ENCODE data around the gene ARPC5L.
A peak's percentile ranks its signal among the peaks of the same experiment; 100 is the strongest.

The ARPC5L gene

GRCh38 chr9:124863371-124863871 is 1.5 kb downstream of the ARPC5L start:
- no peak for DNase-seq (ENCODE audit: low read depth in 2 of 2)

DNA sequence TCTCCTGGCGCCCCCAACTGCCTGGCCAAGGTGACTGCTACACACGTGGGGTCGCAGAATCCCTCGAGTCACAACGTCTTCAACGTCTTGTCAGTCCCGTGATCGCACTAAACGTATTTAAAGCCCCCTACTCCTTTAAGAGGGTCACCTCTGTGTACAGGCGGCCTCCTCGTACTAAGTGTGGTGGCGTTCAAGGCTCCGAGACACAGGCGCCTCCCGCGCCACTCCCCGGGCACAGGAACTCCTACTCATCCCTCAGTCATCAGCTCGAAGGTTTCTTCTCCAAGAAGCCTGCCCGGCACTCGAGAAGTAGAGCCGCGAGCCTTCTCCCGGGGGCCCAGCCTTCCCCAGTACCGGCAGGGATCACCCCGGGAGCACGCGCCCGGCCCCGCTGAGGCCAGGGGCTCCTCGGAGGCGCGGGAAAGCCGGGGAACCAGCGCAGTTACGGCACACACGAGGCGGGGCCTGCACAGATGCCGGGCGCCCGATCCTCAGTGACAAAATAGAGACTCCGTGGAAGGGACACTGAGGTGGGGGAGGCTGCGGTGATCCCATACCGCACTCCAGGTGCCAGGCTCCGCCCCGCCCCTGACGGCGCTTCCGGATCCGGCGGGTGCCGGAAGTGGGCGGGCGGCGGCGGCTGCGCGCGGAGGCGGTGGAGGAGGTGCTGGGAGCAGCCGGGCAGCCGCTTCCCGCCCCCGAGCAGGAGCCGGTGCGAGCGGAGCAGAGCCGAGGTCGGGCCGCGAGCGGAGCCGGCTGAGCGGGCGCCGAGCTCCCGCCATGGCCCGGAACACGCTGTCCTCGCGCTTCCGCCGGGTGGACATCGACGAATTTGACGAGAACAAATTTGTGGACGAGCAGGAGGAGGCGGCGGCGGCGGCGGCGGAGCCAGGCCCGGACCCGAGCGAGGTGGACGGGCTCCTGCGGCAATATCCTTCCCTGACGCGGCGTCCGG is 6.9 kb downstream of the ARPC5L start:
- DNase-seq (ENCODE audit: low read depth in 2 of 2) = peak; percentile 83 to 92

DNA sequence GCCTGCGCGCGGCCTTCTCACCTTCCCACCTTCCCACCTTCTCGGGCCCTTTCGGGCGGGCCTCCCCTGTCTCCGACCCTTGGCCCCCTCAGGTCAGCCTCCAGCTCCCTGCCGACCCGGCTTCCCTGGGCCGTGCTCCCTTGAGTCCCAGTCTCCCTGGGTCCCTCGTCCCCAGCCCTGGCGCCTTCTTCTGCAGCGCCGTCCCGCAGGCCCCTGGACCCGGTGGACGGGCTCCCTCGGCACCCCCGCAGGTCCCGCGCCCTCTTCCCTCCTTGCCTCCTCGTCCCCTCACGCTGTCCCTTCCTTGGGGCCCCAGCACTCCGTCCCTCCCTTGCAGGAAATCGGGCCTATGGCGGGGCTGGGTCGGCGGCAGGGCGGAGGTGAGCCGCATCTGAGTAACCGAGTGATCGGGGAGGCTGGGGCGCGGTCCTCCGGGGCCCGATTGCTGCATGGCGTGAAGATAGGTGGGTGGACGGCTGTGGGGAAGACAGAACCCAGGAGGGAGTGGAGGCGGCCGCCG is 7.6 kb downstream of the ARPC5L start:
- DNase-seq (ENCODE audit: low read depth in 2 of 2) = peak in 1 of 2 donors; percentile 33

DNA sequence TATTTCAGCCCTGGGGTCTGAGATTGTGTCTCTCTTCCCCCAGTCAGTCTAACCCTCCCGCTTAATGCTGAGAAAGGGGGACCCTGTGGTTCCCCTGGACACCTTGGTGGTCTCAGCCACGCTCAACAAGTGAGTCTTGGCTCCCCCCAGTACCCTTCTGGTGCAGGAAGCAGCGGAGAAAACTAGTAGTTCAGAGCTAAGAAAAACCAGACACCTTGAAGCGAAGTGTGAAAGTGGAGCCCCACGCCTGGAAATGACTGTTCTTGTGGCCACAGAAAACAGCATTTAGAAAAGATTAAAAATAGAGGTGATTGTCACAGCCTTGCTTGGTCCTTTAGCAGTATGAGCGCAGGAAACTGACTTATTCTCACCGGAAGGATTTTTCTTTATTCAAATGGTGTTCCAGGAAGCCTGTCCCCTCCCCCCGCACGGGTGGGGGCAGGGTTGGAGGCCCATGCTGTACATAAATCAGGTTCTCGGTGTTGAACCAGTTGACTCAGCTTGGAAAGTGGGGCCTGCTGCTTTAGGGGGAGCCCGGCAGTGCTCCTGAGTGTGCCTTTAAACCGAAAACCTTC is 8.1 kb downstream of the ARPC5L start:
- DNase-seq (ENCODE audit: low read depth in 2 of 2) = peak; percentile 86 to 91

DNA sequence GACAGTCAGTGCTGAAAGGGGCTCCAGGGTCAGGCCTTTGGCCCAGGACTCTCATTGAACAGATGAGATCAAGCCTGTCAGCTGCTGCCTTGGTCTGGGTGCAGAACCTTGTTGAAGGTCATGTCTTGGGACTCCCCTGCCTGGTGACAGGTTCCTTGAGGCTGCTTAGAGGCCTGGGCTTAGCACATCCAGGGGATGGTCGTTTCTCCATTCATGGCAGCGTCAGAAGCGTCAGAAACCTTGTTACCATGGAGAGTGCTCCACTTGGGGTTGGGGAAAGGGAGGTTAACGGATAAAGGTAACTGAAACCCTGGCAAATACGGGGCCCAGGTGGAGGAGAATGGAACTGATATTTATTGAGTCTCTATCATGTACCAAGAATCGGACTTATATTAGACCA is 8.8 kb downstream of the ARPC5L start:
- no peak for DNase-seq (ENCODE audit: low read depth in 2 of 2)

DNA sequence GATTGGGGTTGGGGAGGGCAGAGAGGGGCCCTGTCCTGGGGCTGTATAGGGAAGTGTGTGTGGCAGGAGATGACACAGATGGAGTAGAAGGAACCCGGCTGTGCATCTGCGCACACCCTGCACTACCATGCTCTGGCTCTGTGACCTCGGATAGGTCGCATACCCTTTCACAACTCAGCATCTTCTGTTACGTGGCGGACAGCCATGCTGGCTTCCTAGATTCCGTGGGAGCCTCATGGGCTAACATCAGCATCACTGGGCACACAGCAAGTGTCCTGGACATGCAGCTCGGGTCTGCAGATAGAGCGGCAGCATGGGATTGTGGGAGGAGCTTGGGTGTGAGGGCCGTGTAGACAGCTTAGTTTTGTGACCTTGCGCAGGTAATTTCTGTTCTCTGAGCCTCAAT is 9.2 kb downstream of the ARPC5L start:
- no peak for DNase-seq (ENCODE audit: low read depth in 2 of 2)

- DNase-seq (ENCODE audit: low read depth in 2 of 2) = peak in 1 of 2 donors; percentile 43
Observed at GRCh38 chr9:124873664-124874063, 11.7 kb downstream of the ARPC5L start.

DNA sequence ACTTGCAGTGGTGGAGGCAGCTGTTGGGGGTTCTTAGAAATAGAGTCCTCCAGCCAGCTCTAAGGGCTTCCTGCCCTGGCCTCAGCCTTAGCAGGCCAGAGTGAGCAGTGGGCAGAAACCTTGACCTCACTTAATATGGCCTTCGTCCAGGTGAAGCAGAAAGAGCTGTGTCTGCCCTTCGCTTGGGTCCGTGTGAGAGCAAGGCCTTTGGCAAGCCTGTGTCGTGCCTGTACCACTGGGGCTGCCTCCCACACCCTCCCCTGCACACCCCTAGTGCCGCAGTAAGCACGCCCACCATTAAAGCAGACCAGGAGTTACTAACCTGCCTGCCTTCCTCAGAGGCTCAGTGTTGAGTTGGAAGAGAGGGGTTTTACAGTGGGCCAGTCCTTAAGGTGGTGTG is 13.6 kb downstream of the ARPC5L start:
- no peak for DNase-seq (ENCODE audit: low read depth in 2 of 2)

GRCh38 chr9:124877021-124877782 is 15.3 kb downstream of the ARPC5L start:
- DNase-seq (ENCODE audit: low read depth in 2 of 2) = no peak

DNA sequence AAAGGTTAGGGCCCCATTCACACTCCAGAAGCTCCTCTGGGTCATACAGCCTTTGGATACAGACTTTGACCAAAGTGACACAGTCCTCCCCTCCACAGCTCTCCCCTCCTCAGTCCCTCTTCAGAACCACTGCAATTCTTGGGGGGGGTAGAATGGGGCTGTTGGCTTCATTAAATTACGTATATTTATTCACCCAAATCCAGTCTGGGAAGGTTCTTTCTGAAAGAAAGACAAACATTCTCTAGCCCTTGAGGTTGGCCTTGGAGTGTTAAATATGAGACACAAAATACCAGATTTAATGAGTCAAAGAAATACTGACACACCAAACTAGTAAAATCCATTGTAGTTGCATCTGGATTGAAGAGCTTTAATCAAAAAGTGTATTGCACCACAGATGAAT is 16.1 kb downstream of the ARPC5L start:
- DNase-seq (ENCODE audit: low read depth in 2 of 2) = no peak

DNA sequence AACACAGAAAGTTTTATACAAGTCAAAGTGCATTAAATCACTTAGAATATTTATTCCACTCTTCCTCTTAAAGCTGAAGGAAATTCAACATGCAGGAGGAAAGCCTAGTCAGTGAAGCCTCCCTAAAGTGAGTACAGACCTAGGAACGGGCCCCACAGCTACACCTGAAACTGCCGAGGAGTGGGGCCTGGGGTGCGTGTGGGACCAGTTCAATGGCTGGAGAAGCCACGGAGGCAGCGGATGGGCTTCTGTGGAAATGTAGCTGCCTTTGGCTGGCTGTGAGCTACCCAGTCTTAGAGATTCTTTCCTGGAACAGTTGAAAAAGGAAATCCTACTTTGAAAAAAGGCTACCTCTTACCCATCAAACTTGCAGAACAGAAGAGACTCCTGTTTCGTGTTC is 16.6 kb downstream of the ARPC5L start:
- DNase-seq (ENCODE audit: low read depth in 2 of 2) = no peak

DNA sequence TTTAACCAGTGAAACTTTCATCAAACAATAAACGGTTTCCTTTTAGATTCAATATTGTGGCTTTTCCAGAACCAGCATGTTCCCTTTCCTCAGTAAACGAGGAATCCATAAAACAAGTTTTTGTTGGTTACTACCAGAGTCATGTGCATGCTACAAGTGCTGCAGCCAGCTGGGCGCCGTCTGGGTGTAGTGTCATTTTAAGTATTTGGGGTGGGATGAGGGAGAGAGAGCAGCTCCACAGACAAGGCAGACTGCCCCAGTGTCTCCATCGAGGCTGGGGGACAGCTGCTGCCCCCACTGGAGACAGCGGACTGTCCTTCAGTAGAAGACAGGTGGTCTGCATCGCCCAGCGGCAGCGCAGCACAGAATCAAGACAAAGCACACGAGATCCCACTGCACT is 17.3 kb downstream of the ARPC5L start:
- DNase-seq (ENCODE audit: low read depth in 2 of 2) = no peak

- no peak for DNase-seq (ENCODE audit: low read depth in 2 of 2)
Observed at GRCh38 chr9:124880501-124880900, 18.6 kb downstream of the ARPC5L start.

GRCh38 chr9:124881138-124881743 is 19.3 kb downstream of the ARPC5L start:
- DNase-seq (ENCODE audit: low read depth in 2 of 2) = no peak

- DNase-seq (ENCODE audit: low read depth in 2 of 2) = no peak
Observed at GRCh38 chr9:124882231-124882630, 20.3 kb downstream of the ARPC5L start.

- DNase-seq (ENCODE audit: low read depth in 2 of 2) = no peak
Observed at GRCh38 chr9:124884376-124884775, 22.4 kb downstream of the ARPC5L start.

DNA sequence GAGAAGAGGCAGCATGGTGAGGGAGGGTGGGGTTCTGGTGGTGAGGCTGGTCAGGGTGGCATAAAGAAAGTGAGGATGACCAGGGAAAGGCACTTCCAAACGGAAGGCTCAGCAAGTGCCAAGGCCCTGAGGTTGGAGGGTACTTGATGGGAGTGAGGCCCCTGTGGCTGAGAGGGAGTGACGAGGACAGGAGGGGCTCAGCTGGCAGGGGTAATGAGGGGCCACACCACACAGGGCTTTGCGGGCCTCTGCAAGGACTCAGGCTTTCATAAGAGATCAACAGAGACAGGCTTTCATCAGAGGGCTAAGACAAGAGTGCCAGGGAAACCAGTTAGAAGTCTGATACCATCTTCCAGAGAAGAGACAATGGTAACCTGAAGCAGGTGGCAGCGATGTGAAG is 23.6 kb downstream of the ARPC5L start:
- DNase-seq (ENCODE audit: low read depth in 2 of 2) = no peak

- DNase-seq (ENCODE audit: low read depth in 2 of 2) = no peak
Observed at GRCh38 chr9:124886461-124886860, 24.5 kb downstream of the ARPC5L start.

DNA sequence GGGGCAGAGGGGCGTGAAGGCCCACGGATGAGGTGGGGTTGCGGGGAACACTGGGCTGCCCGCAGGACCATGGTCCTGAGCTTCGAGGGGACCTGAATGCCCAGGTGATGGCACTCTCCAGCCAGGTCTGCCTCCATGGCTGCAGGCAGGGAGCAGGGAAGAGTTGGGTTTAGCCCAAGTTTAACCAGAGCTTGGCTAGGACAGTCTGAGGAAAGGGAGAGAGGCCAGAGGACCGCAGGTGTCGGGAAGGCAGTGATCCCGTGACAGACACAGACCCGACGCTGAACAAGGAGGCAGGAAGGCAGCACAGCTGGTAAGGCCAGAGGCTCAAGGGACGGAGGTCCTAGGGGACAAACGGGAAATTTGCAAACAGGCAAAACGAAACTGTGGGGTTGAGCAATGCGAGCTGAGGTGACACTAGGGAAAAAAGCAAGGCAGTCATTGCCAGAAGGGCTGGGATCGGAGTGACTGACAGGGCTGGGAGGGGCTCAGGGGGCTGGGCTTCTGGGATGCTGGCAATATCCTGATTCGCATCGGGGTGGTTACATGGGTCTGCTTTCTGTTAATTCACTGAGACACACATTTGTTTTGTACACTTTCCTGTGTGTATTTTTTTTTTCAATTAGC is 25.0 kb downstream of the ARPC5L start:
- no peak for DNase-seq (ENCODE audit: low read depth in 2 of 2)

- no peak for DNase-seq (ENCODE audit: low read depth in 2 of 2)
Observed at GRCh38 chr9:124887832-124888231, 25.9 kb downstream of the ARPC5L start.

DNA sequence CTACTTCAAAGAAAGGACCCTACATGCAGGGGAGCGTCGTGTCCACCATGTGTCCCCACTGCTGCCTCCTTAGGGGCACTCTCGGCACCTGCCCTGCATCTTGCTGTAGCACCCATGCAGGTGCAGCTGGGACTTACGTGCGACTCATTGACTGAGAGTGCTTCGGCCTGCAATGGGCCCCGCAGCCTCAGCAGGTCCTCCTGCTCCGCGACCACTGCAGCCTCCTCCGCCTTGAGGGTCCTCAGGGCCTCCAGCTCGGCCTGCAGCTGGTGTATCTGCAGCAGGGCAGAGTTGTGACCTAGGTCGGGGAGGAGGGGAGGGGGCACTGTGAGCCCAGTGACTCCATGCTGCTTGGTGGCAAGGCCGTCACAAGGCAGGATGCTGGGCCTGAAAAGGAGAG is 27.1 kb downstream of the ARPC5L start:
- DNase-seq (ENCODE audit: low read depth in 2 of 2) = no peak

Measured in stimulated activated CD8-positive, alpha-beta memory T cell treated with anti-CD3 and anti-CD28 coated beads, Interleukin-7, amount 100 ng/mL, for 4 hours (primary cell).